ENCODE results near the gene HLA-DRB5. TPM values are rescaled to one million over a fixed set of nuclear protein-coding genes. Genes with fewer than 3 reads are reported as not detected.

The HLA-DRB5 gene
- total RNA-seq, 1 donor from 2014 or later, result 4.7 TPM

GRCh38 chr6:32568561-32568960 is 38.5 kb upstream of the HLA-DRB5 start:
- Histone ChIP-seq H3K27me3 (no peaks in the 10 kb centered on the region), H3K4me3 (no peak overlapping the region), H3K4me1 (no peaks in the 10 kb centered on the region), H3K27ac (no peak overlapping the region), H3K9me3 (no peaks in the 10 kb centered on the region), H3K36me3 (no peaks in the 10 kb centered on the region)
- no peak for TF ChIP-seq CTCF (IDR thresholded peaks at IDR 0.05)
- no peak for TF ChIP-seq POLR2AphosphoS5 (IDR thresholded peaks at IDR 0.05; ENCODE audit: insufficient read depth in 1 of 2, low read depth in 1 of 2)
- TF ChIP-seq POLR2A (IDR thresholded peaks at IDR 0.05), result no peak
- DNase-seq (ENCODE audit: extremely low spot score in 2 of 2), result no peak
- intact Hi-C loops (cut with DNase I), result no loop called here

- no peak overlapping the region for H3K27ac ChIP-seq
- TF ChIP-seq POLR2A (IDR thresholded peaks at IDR 0.05), result no peak
- TF ChIP-seq POLR2AphosphoS5 (IDR thresholded peaks at IDR 0.05; ENCODE audit: insufficient read depth in 1 of 2, low read depth in 1 of 2), result no peak
- TF ChIP-seq CTCF (IDR thresholded peaks at IDR 0.05), result no peak
- H3K9me3 ChIP-seq, result no peaks in the 10 kb centered on the region
- no peaks in the 10 kb centered on the region for H3K36me3 ChIP-seq
- H3K4me3 ChIP-seq, result no peak overlapping the region
- DNase-seq (ENCODE audit: extremely low spot score in 2 of 2), result no peak
- H3K4me1 ChIP-seq, result no peaks in the 10 kb centered on the region
- intact Hi-C loops (cut with DNase I), result no loop called here
- no peaks in the 10 kb centered on the region for H3K27me3 ChIP-seq
Measured at GRCh38 chr6:32566957-32567356, 36.9 kb upstream of the HLA-DRB5 start.

- no peak overlapping the region for H3K4me3 ChIP-seq
- no peaks in the 10 kb centered on the region for H3K4me1 ChIP-seq
- H3K9me3 ChIP-seq, result no peaks in the 10 kb centered on the region
- H3K27ac ChIP-seq, result no peak overlapping the region
- intact Hi-C loops (cut with DNase I), result no loop called here
- H3K36me3 ChIP-seq, result no peaks in the 10 kb centered on the region
- no peak for TF ChIP-seq POLR2A (IDR thresholded peaks at IDR 0.05)
- no peak for TF ChIP-seq CTCF (IDR thresholded peaks at IDR 0.05)
- TF ChIP-seq POLR2AphosphoS5 (IDR thresholded peaks at IDR 0.05; ENCODE audit: insufficient read depth in 1 of 2, low read depth in 1 of 2), result no peak
- no peak for DNase-seq (ENCODE audit: extremely low spot score in 2 of 2)
- H3K27me3 ChIP-seq, result no peaks in the 10 kb centered on the region
Measured at GRCh38 chr6:32565511-32565910, 35.4 kb upstream of the HLA-DRB5 start.

GRCh38 chr6:32562940-32563339 is 32.9 kb upstream of the HLA-DRB5 start:
- intact Hi-C loops (cut with DNase I), result no loop called here
- no peaks in the 10 kb centered on the region for H3K9me3 ChIP-seq
- H3K27ac ChIP-seq, result no peak overlapping the region
- no peak overlapping the region for H3K4me3 ChIP-seq
- H3K27me3 ChIP-seq, result no peaks in the 10 kb centered on the region
- no peak for DNase-seq (ENCODE audit: extremely low spot score in 2 of 2)
- no peaks in the 10 kb centered on the region for H3K36me3 ChIP-seq
- no peak for TF ChIP-seq CTCF (IDR thresholded peaks at IDR 0.05)
- no peak for TF ChIP-seq POLR2AphosphoS5 (IDR thresholded peaks at IDR 0.05; ENCODE audit: insufficient read depth in 1 of 2, low read depth in 1 of 2)
- no peak for TF ChIP-seq POLR2A (IDR thresholded peaks at IDR 0.05)
- no peaks in the 10 kb centered on the region for H3K4me1 ChIP-seq

- H3K4me1 ChIP-seq, result no peaks in the 10 kb centered on the region
- no peak overlapping the region for H3K27ac ChIP-seq
- DNase-seq (ENCODE audit: extremely low spot score in 2 of 2), result no peak
- H3K36me3 ChIP-seq, result no peaks in the 10 kb centered on the region
- H3K4me3 ChIP-seq, result no peak overlapping the region
- no peaks in the 10 kb centered on the region for H3K27me3 ChIP-seq
- no peaks in the 10 kb centered on the region for H3K9me3 ChIP-seq
- no peak for TF ChIP-seq CTCF (IDR thresholded peaks at IDR 0.05)
- TF ChIP-seq POLR2AphosphoS5 (IDR thresholded peaks at IDR 0.05; ENCODE audit: insufficient read depth in 1 of 2, low read depth in 1 of 2), result no peak
- no peak for TF ChIP-seq POLR2A (IDR thresholded peaks at IDR 0.05)
- intact Hi-C loops (cut with DNase I), result no loop called here
Measured at GRCh38 chr6:32559747-32560146, 29.7 kb upstream of the HLA-DRB5 start.
